K562 (cell line): ENCODE results near the gene KLB. TPM values are rescaled to one million over a fixed set of nuclear protein-coding genes. Genes with fewer than 3 reads are reported as not detected.

Experiments used
- FOXA3 ChIP-seq, 2 experiments: fragments of 450-650 bp in 1 of 2; sonication (generic) in 1 of 2; formaldehyde crosslinking; IDR thresholded peaks in 1 of 2; conservative IDR thresholded peaks in 1 of 2; 2 replicates each; pipeline versions ENCODE4 v1.4.0 to v1.8.0; 2020 to 2022; ENCODE audit warnings: mild to moderate bottlenecking in 2 of 2, missing genetic modification reagents in 1 of 2
- LCOR ChIP-seq: sonication (generic); formaldehyde crosslinking; IDR thresholded peaks from 2 replicates; pipeline ENCODE4 v1.8.0; 2022; ENCODE audit warnings: mild to moderate bottlenecking, missing genetic modification reagents
- polyA plus RNA-seq, 8 experiments: library from polyadenylated mRNA; depleted of rRNA in 4 of 8; stranded (reverse) in 5 of 8; unstranded in 3 of 8; fragments of >200 nt; fragmentation: Nextera tagmentation in 2 of 8; fragmentation: Illumina TruSeq in 1 of 8; extraction: Ambion mirVana in 2 of 8; extraction: Trizol in 1 of 8; gene quantifications; 2 replicates each; pipeline versions ENCODE4 v1.2.1 to v1.2.3, GENCODE V29; 2011 to 2014; ENCODE audit warnings: inconsistent platforms in 1 of 8, missing spikeins in 1 of 8
- total RNA-seq, 7 experiments: library from RNA; depleted of rRNA in 6 of 7; stranded (reverse); fragments of >200 nt in 6 of 7; fragmentation: Illumina TruSeq in 2 of 7; extraction: Trizol in 2 of 7; gene quantifications; 2 replicates each; pipeline versions ENCODE4 v1.2.1 to v1.2.3, GENCODE V29; 2011 to 2021; ENCODE audit warnings: low replicate concordance in 1 of 7
- TF ChIP-seq, protein P1 (sequence below): fragments of 450-650 bp; IDR thresholded peaks from 2 replicates; pipeline ENCODE4 v1.6.1; 2016; ENCODE audit warnings: low read depth
- TF ChIP-seq, protein P2 (sequence below): fragments of 450-650 bp; conservative IDR thresholded peaks from 2 replicates; pipeline ENCODE4 v1.6.1; 2016; ENCODE audit warnings: missing genetic modification characterization, low read depth, mild to moderate bottlenecking, control low read depth, missing compliant biosample characterization

The KLB gene
- total and polyA plus RNA-seq, 9 of the 15 experiments (the other 6 are each of a cell fraction or from before 2014, with no cell fraction given), result 0.04 to 0.13 TPM; not detected in 7

DNA sequence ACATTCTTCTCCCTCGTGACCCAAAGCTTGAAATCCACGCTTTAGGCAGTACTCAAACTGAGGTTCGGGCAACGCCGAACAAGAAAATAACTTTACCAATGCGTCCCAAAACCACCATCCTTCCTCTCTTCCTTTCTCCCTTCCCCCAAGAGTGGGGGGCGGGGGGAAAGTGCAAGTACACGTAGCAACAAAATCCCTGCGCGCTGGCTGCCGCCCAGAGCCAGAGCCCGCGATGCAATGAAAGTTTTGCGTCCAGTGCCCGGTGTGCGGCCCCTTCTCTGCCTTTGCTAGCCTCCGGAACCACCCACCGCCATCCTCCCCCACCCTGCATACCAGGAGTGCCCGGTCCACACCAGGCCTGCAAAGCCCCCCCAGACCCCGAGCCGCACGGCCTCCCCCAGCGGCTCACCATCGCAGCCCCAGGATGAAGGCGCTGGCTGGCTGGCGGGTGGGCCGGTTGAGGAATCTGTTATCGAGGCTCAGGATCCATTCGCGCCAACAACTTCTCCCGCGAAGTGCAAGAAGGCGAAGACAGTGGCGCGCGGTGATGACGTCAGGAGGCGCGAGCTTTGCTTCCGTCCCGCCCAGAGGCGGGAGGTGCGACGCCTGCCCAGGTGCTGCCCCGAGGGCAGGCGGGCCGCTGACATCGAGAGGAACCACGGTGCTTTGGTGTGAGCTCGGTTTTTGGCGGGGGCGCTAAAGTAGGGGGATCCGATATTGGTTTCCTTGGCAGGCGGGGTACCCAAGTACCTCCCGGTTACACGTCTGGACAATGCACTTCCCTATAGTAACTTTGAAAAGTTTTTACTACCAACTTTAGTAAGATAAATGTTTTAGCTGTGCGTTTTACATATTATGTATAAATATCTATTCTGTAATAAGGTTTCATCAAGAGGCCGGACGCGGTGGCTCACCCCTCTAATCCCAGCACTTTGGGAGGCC lies 40.6 kb upstream of the KLB start, which contains the start of gene RFC1 (continued):
- TF ChIP-seq, protein P1, sequence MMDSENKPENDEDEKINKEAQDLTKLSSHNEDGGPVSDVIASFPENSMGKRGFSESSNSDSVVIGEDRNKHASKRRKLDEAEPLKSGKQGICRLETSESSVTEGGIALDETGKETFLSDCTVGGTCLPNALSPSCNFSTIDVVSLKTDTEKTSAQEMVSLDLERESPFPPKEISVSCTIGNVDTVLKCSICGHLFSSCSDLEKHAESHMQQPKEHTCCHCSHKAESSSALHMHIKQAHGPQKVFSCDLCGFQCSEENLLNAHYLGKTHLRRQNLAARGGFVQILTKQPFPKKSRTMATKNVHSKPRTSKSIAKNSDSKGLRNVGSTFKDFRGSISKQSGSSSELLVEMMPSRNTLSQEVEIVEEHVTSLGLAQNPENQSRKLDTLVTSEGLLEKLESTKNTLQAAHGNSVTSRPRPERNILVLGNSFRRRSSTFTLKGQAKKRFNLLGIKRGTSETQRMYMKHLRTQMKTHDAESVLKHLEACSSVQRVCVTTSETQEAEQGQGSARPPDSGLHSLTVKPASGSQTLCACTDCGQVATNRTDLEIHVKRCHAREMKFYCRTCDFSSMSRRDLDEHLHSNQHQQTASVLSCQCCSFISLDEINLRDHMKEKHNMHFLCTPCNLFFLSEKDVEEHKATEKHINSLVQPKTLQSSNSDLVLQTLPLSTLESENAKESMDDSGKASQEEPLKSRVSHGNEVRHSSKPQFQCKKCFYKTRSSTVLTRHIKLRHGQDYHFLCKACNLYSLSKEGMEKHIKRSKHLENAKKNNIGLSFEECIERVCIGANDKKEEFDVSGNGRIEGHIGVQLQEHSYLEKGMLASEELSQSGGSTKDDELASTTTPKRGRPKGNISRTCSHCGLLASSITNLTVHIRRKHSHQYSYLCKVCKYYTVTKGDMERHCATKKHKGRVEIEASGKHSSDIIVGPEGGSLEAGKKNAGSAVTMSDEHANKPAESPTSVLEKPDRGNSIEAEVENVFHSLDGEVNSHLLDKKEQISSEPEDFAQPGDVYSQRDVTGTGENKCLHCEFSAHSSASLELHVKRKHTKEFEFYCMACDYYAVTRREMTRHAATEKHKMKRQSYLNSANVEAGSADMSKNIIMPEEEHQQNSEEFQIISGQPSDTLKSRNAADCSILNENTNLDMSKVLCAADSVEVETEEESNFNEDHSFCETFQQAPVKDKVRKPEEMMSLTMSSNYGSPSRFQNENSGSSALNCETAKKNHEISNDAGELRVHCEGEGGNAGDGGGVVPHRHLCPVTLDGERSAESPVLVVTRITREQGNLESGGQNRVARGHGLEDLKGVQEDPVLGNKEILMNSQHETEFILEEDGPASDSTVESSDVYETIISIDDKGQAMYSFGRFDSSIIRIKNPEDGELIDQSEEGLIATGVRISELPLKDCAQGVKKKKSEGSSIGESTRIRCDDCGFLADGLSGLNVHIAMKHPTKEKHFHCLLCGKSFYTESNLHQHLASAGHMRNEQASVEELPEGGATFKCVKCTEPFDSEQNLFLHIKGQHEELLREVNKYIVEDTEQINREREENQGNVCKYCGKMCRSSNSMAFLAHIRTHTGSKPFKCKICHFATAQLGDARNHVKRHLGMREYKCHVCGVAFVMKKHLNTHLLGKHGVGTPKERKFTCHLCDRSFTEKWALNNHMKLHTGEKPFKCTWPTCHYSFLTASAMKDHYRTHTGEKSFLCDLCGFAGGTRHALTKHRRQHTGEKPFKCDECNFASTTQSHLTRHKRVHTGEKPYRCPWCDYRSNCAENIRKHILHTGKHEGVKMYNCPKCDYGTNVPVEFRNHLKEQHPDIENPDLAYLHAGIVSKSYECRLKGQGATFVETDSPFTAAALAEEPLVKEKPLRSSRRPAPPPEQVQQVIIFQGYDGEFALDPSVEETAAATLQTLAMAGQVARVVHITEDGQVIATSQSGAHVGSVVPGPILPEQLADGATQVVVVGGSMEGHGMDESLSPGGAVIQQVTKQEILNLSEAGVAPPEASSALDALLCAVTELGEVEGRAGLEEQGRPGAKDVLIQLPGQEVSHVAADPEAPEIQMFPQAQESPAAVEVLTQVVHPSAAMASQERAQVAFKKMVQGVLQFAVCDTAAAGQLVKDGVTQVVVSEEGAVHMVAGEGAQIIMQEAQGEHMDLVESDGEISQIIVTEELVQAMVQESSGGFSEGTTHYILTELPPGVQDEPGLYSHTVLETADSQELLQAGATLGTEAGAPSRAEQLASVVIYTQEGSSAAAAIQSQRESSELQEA, result no peak
- TF ChIP-seq FOXA3 (CRISPR knock-in tag; conservative IDR thresholded peaks at IDR 0.05 in 1 of 2, IDR thresholded peaks at IDR 0.05 in 1 of 2) (peak in 1 of 2 experiments; percentile 86; a peak in 2 of 4 replicates), LCOR (CRISPR knock-in tag) (peak; percentile 99)
- TF ChIP-seq, protein P2, sequence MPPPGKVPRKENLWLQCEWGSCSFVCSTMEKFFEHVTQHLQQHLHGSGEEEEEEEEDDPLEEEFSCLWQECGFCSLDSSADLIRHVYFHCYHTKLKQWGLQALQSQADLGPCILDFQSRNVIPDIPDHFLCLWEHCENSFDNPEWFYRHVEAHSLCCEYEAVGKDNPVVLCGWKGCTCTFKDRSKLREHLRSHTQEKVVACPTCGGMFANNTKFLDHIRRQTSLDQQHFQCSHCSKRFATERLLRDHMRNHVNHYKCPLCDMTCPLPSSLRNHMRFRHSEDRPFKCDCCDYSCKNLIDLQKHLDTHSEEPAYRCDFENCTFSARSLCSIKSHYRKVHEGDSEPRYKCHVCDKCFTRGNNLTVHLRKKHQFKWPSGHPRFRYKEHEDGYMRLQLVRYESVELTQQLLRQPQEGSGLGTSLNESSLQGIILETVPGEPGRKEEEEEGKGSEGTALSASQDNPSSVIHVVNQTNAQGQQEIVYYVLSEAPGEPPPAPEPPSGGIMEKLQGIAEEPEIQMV (tag), result no peak
